IMR-90 (cell line): ENCODE data around the gene CDH2. TPM values are rescaled to one million over a fixed set of nuclear protein-coding genes. Genes with fewer than 3 reads are reported as not detected.

Source experiments
- ATAC-seq: fragments of 200-7000 bp; cut with Tn5 transposase; 2 replicates; pipeline ENCODE4 v1.9.1; 2020; ENCODE audit warnings: low read depth, mild to moderate bottlenecking, moderate library complexity
- BruUV-seq: library from RNA; stranded (reverse); fragments of 400-500 nt; replicated peaks from 2 replicates; lab custom pipeline; 2021; lab: Mats Ljungman, UMichigan
- CTCF ChIA-PET: fragments of 300-600 bp; formaldehyde crosslinking; extraction: SDS; loops from one replicate; lab custom pipeline; 2021; ENCODE audit warnings: antibody characterized with exemption; lab: Yijun Ruan, JAX
- POLR2A ChIA-PET: fragments of 300-600 bp; sonication (Branson Sonifier 250); formaldehyde crosslinking; loops from one replicate; lab custom pipeline; 2022; ENCODE audit warnings: antibody characterized with exemption; ENCODE audit not compliant: unreplicated experiment; lab: Charles Lee
- DNase-seq: peaks from one replicate; pipeline ENCODE4 v3.0.0; 2013
- H2AFZ ChIP-seq: replicated peaks from 2 replicates; pipeline ENCODE3; 2013; ENCODE audit warnings: low read length, mild to moderate bottlenecking; ENCODE audit not compliant: poor library complexity
- H2AK5ac ChIP-seq: 2 replicates; pipeline ENCODE4 v1.6.1; 2013; ENCODE audit warnings: low read depth, low read length, inconsistent platforms
- H2AK9ac ChIP-seq: replicated peaks from 2 replicates; pipeline ENCODE3; 2013; ENCODE audit warnings: mild to moderate bottlenecking, low read depth, low read length, moderate library complexity; ENCODE audit not compliant: poor library complexity
- H2BK120ac ChIP-seq: 2 replicates; pipeline ENCODE4 v1.6.1; 2013; ENCODE audit warnings: low read depth, low read length, inconsistent platforms
- H2BK15ac ChIP-seq: 3 replicates; pipeline ENCODE4 v1.6.1; 2013; ENCODE audit warnings: low read depth, low read length, inconsistent platforms
- H2BK20ac ChIP-seq: 2 replicates; pipeline ENCODE4 v1.6.1; 2013; ENCODE audit warnings: low read depth, mild to moderate bottlenecking, inconsistent platforms, low read length, moderate library complexity
- H2BK5ac ChIP-seq: 2 replicates; pipeline ENCODE4 v1.6.1; 2013; ENCODE audit warnings: mild to moderate bottlenecking, low read depth, low read length, inconsistent platforms; ENCODE audit not compliant: poor library complexity, severe bottlenecking
- H3K14ac ChIP-seq: replicated peaks from 2 replicates; pipeline ENCODE4 v1.6.1; 2013; ENCODE audit warnings: low read depth, low read length, inconsistent platforms
- H3K18ac ChIP-seq: 2 replicates; pipeline ENCODE4 v1.6.1; 2013; ENCODE audit warnings: low read depth, low read length, control low read depth
- H3K23ac ChIP-seq: 2 replicates; pipeline ENCODE4 v1.6.1; 2013; ENCODE audit warnings: low read depth, low read length, inconsistent platforms
- H3K27ac ChIP-seq: 2 replicates; pipeline ENCODE4 v1.5.1; 2013; ENCODE audit warnings: mild to moderate bottlenecking, control low read depth, low read length; ENCODE audit not compliant: insufficient read depth
- H3K27me3 ChIP-seq: 2 replicates; pipeline ENCODE4 v1.6.1; 2013; ENCODE audit warnings: low read length; ENCODE audit not compliant: control insufficient read depth, insufficient read depth
- H3K36me3 ChIP-seq: 2 replicates; pipeline ENCODE4 v1.6.1; 2013; ENCODE audit warnings: low read length, mixed read lengths; ENCODE audit not compliant: control insufficient read depth, insufficient read depth
- H3K4ac ChIP-seq: 2 replicates; pipeline ENCODE4 v1.6.1; 2013; ENCODE audit warnings: low read depth, low read length, inconsistent platforms
- H3K4me1 ChIP-seq: 2 replicates; pipeline ENCODE4 v1.6.1; 2013; ENCODE audit warnings: low read length, mixed read lengths; ENCODE audit not compliant: control insufficient read depth, insufficient read depth
- H3K4me2 ChIP-seq: 2 replicates; pipeline ENCODE4 v1.6.1; 2013; ENCODE audit warnings: low read depth, mild to moderate bottlenecking, control low read depth, low read length, moderate library complexity
- H3K4me3 ChIP-seq: 2 replicates; pipeline ENCODE4 v1.5.1; 2013; ENCODE audit warnings: low read depth, mild to moderate bottlenecking, control low read depth, low read length, moderate library complexity; ENCODE audit not compliant: insufficient read depth
- H3K56ac ChIP-seq: 2 replicates; pipeline ENCODE4 v1.6.1; 2013; ENCODE audit warnings: low read length, inconsistent platforms; ENCODE audit not compliant: insufficient read depth; ENCODE audit errors: extremely low read depth
- H3K79me1 ChIP-seq, 2 experiments: 2 replicates each; pipeline ENCODE4 v1.6.1; 2013; ENCODE audit warnings: low read length in 2 of 2, inconsistent platforms in 1 of 2, low read depth in 1 of 2
- H3K9ac ChIP-seq: 2 replicates; pipeline ENCODE4 v1.6.1; 2013; ENCODE audit warnings: low read depth, low read length, control low read depth
- H3K9me1 ChIP-seq: 2 replicates; pipeline ENCODE4 v1.6.1; 2013; ENCODE audit warnings: low read length, inconsistent platforms; ENCODE audit not compliant: insufficient read depth
- H3K9me3 ChIP-seq: 2 replicates; pipeline ENCODE4 v1.6.1; 2013; ENCODE audit warnings: low read length; ENCODE audit not compliant: control insufficient read depth, insufficient read depth
- H4K20me1 ChIP-seq: 2 replicates; pipeline ENCODE4 v1.6.1; 2013; ENCODE audit warnings: low read length, inconsistent platforms; ENCODE audit not compliant: insufficient read depth
- H4K5ac ChIP-seq: 2 replicates; pipeline ENCODE4 v1.6.1; 2013; ENCODE audit warnings: mild to moderate bottlenecking, low read depth, low read length, control low read depth
- H4K8ac ChIP-seq, 2 experiments: 2 replicates each; pipeline ENCODE4 v1.6.1; 2013; ENCODE audit warnings: low read depth in 2 of 2, low read length in 2 of 2, control low read depth in 1 of 2, inconsistent platforms in 1 of 2
- H4K91ac ChIP-seq: 2 replicates; pipeline ENCODE4 v1.6.1; 2013; ENCODE audit warnings: low read depth, low read length, inconsistent platforms; ENCODE audit not compliant: insufficient read depth
- BHLHE40 ChIP-seq: fragments of 150-350 bp; IDR thresholded peaks from 2 replicates; pipeline ENCODE4 v1.6.1; 2016; ENCODE audit warnings: mild to moderate bottlenecking, low read depth, low read length
- CEBPB ChIP-seq: IDR thresholded peaks from 2 replicates; pipeline ENCODE4 v1.6.1; 2012; ENCODE audit warnings: low read depth, low read length, improper control_type of control experiment
- CHD1 ChIP-seq: IDR thresholded peaks from 2 replicates; pipeline ENCODE4 v1.6.1; 2012; ENCODE audit warnings: low read depth, low read length, improper control_type of control experiment
- CTCF ChIP-seq: conservative IDR thresholded peaks from 2 replicates; pipeline ENCODE4 v1.5.1; 2012; ENCODE audit warnings: mild to moderate bottlenecking, low read depth, low read length, improper control_type of control experiment
- FOS ChIP-seq: fragments of 150-350 bp; IDR thresholded peaks from 2 replicates; pipeline ENCODE4 v1.6.1; 2016; ENCODE audit warnings: low read depth, low read length
- MAFK ChIP-seq: IDR thresholded peaks from 2 replicates; pipeline ENCODE4 v1.6.1; 2012; ENCODE audit warnings: low read depth, low read length, improper control_type of control experiment
- MAZ ChIP-seq: IDR thresholded peaks from 2 replicates; pipeline ENCODE4 v1.6.1; 2012; ENCODE audit warnings: low read depth, mild to moderate bottlenecking, low read length, improper control_type of control experiment, moderate library complexity, borderline replicate concordance
- MXI1 ChIP-seq: IDR thresholded peaks from 2 replicates; pipeline ENCODE4 v1.6.1; 2012; ENCODE audit warnings: low read depth, mild to moderate bottlenecking, low read length, moderate library complexity, borderline replicate concordance
- RAD21 ChIP-seq: IDR thresholded peaks from 2 replicates; pipeline ENCODE4 v1.6.1; 2012; ENCODE audit warnings: low read length, improper control_type of control experiment
- RCOR1 ChIP-seq: IDR thresholded peaks from 2 replicates; pipeline ENCODE4 v1.6.1; 2012; ENCODE audit warnings: mild to moderate bottlenecking, low read length, improper control_type of control experiment; ENCODE audit not compliant: insufficient replicate concordance
- RFX5 ChIP-seq: IDR thresholded peaks from 2 replicates; pipeline ENCODE4 v1.8.0; 2012; ENCODE audit warnings: low read depth, mild to moderate bottlenecking, low read length, moderate library complexity
- SMC3 ChIP-seq: fragments of 150-350 bp; IDR thresholded peaks from 2 replicates; pipeline ENCODE4 v1.6.1; 2016; ENCODE audit warnings: low read depth, mild to moderate bottlenecking, antibody characterized with exemption, low read length, moderate library complexity
- USF2 ChIP-seq: fragments of 150-350 bp; IDR thresholded peaks from 2 replicates; pipeline ENCODE4 v1.6.1; 2017; ENCODE audit warnings: mild to moderate bottlenecking, antibody characterized with exemption, low read length, low read depth
- WGBS, 2 experiments: methylation state at CpG; one replicate each; pipeline versions ENCODE4 v1.1.5 to v1.1.7; 2013; ENCODE audit warnings: missing lambda C conversion rate in 2 of 2; ENCODE audit not compliant: insufficient read length in 1 of 2; ENCODE audit errors: extremely low coverage in 2 of 2; 5-methylcytosine and 5-hydroxymethylcytosine counted together
- dilution Hi-C: fragments of 300-500 bp; cut with HindIII; formaldehyde crosslinking; loops from one replicate; pipeline ENCODE4 v1.14.3; 2018; ENCODE audit warnings: low sequenced_read_pairs; ENCODE audit not compliant: unreplicated experiment
- in situ Hi-C: fragments of 300-500 bp; cut with MboI; formaldehyde crosslinking; loops from 3 replicates; pipeline ENCODE4 v1.14.3; 2019; ENCODE audit warnings: low sequenced_read_pairs, inconsistent platforms, mixed read lengths
- intact Hi-C: fragments of 100-400 bp; cut with micrococcal nuclease; formaldehyde crosslinking; loops from 2 replicates; pipeline ENCODE4 v1.10.0; 2022
- polyA plus RNA-seq, 3 experiments: library from polyadenylated mRNA; depleted of rRNA; stranded (reverse); fragments of >200 nt; gene quantifications; 2 replicates each; pipeline ENCODE4 v1.2.3, GENCODE V29; 2012; ENCODE audit warnings: low replicate concordance in 1 of 3
- total RNA-seq: library from RNA; depleted of rRNA; stranded (reverse); fragments of >200 nt; gene quantifications from 2 replicates; pipeline ENCODE4 v1.2.3, GENCODE V29; 2012
- TF ChIP-seq, protein P1 (sequence below): fragments of 150-350 bp; IDR thresholded peaks from 2 replicates; pipeline ENCODE4 v1.6.1; 2016; ENCODE audit warnings: low read depth, mild to moderate bottlenecking, low read length, moderate library complexity, borderline replicate concordance

The CDH2 gene
- total and polyA plus RNA-seq, 2 of the 4 experiments (the other 2 are of a cell fraction), result 55.6 to 111 TPM

- H3K9ac ChIP-seq, result no peak overlapping the region
- no peak overlapping the region for H2BK15ac ChIP-seq
- no peak overlapping the region for H3K4me3 ChIP-seq
- H3K36me3 ChIP-seq, result no peaks in the 10 kb centered on the region
- dilution Hi-C loops (no loop called here), intact Hi-C loops (no loop called here), in situ Hi-C loops (no loop called here)
- DNase-seq (peak; percentile 68), ATAC-seq (peak; percentile 91)
- no peaks in the 10 kb centered on the region for H4K20me1 ChIP-seq
- BruUV-seq, result no TSS peak
- ChIA-PET POLR2A (no interaction called here), CTCF (interaction anchor here (0.7 kb wide), 1 partner anchor 1867 kb away, joined by 3 read pairs; no protein-coding TSS in a partner anchor)
- 77% methylated on average over 4 of the region's 18 CpGs; no CpG with 5 or more reads in 1 of the 2 experiments for WGBS, 2 experiments
- no peak overlapping the region for H3K14ac ChIP-seq
- H2AK9ac ChIP-seq, result no peak overlapping the region
- no peak overlapping the region for H3K27ac ChIP-seq
- no peak overlapping the region for H3K4me2 ChIP-seq
- no peak overlapping the region for H4K5ac ChIP-seq
- no peaks in the 10 kb centered on the region for H3K4me1 ChIP-seq
- H3K9me1 ChIP-seq, result no peaks in the 10 kb centered on the region
- peak overlapping the region; percentile 2; the same call in 1 of the 2 replicates for H2BK20ac ChIP-seq
- no peak overlapping the region for H3K23ac ChIP-seq
- no peak overlapping the region for H3K18ac ChIP-seq
- H4K91ac ChIP-seq, result no peak overlapping the region; the same call in 1 of the 2 replicates
- no peak for TF ChIP-seq RAD21
- no peak for TF ChIP-seq CTCF
- TF ChIP-seq RCOR1, result no peak
- TF ChIP-seq MXI1, result no peak
- TF ChIP-seq SMC3, result no peak
- TF ChIP-seq USF2, result no peak
- TF ChIP-seq RFX5, result no peak
- TF ChIP-seq FOS, result no peak
- TF ChIP-seq, protein P1, sequence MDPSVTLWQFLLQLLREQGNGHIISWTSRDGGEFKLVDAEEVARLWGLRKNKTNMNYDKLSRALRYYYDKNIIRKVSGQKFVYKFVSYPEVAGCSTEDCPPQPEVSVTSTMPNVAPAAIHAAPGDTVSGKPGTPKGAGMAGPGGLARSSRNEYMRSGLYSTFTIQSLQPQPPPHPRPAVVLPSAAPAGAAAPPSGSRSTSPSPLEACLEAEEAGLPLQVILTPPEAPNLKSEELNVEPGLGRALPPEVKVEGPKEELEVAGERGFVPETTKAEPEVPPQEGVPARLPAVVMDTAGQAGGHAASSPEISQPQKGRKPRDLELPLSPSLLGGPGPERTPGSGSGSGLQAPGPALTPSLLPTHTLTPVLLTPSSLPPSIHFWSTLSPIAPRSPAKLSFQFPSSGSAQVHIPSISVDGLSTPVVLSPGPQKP, result no peak
- no peak for TF ChIP-seq MAFK
- no peak for TF ChIP-seq CEBPB
- no peak for TF ChIP-seq CHD1
- TF ChIP-seq BHLHE40, result no peak
- no peak for TF ChIP-seq MAZ
- H3K4ac ChIP-seq, result no peak overlapping the region; the same call in 1 of the 2 replicates
- H4K8ac ChIP-seq, result no peak overlapping the region
- H3K79me1 ChIP-seq, result no peaks in the 10 kb centered on the region
- peak overlapping the region; percentile 80 for H2AFZ ChIP-seq
- H2AK5ac ChIP-seq, result no peak overlapping the region
- 0 out of 2 replicates have a peak overlapping the region, but pooled peaks have one; percentile 37 for H2BK120ac ChIP-seq
- no peaks in the 10 kb centered on the region for H3K9me3 ChIP-seq
- no peak overlapping the region for H2BK5ac ChIP-seq
- H3K27me3 ChIP-seq, result no peaks in the 10 kb centered on the region
- no peak overlapping the region; the same call in 1 of the 2 replicates for H3K56ac ChIP-seq
Observed at GRCh38 chr18:27921904-27922751, 254.8 kb downstream of the CDH2 start.
